ENCODE data around the gene OR2T8.

Gene OR2T8

GRCh38 chr1:247953408-247953807, 33.4 kb downstream of the OR2T8 start:
- no peak for FAIRE-seq

GRCh38 chr1:247961791-247962190, 41.7 kb downstream of the OR2T8 start:
- no peak for FAIRE-seq
- no peak for DNase-seq (ENCODE audit: insufficient read length, low spot score)

More at GRCh38 chr1:247953408-247953807, 33.4 kb downstream of the OR2T8 start:
- no peak for DNase-seq (ENCODE audit: insufficient read length, low spot score)

- FAIRE-seq (no peak), DNase-seq (ENCODE audit: insufficient read length, low spot score) (no peak)
These were observed 43.0 kb downstream of the OR2T8 start for GRCh38 chr1:247962911-247963588.

- FAIRE-seq (no peak), DNase-seq (ENCODE audit: insufficient read length, low spot score) (no peak)
These were observed 44.9 kb downstream of the OR2T8 start, which contains the start of gene OR2AK2 for GRCh38 chr1:247964933-247965332. Gene OR2AK2, plus strand, starts transcription at chr1:247965233. Its CDS starts 144 bp downstream, at chr1:247965377.

GRCh38 chr1:247966532-247967204, 46.6 kb downstream of the OR2T8 start:
- FAIRE-seq (no peak), DNase-seq (ENCODE audit: insufficient read length, low spot score) (no peak)
